Left lung (tissue), 10 donors: ENCODE data around the gene NAA15. TPM values are rescaled to one million over a fixed set of nuclear protein-coding genes. Genes with fewer than 3 reads are reported as not detected.
"Not testable (repeated sequence)": the region's sequence is repeated elsewhere in the genome, so short reads cannot be mapped to it uniquely, and the experiment has no call there.

ENCODE experiments used
- ATAC-seq: fragments of 200-7000 bp; cut with Tn5 transposase; one replicate; pipeline ENCODE4 v1.9.1; 2020; ENCODE audit warnings: moderate library complexity
- DNase-seq, 4 donors: peaks; one replicate each; pipeline ENCODE4 v3.0.0-alpha.2; 2013 to 2020
- H3K27ac ChIP-seq, 2 donors: fragments of 200-600 bp; sonication (generic) in 1 of 2; one replicate each; pipeline versions ENCODE4 v1.5.0 to v1.8.0; 2020 to 2021
- H3K27me3 ChIP-seq, 2 donors: fragments of 200-600 bp; sonication (generic) in 1 of 2; one replicate each; pipeline versions ENCODE4 v1.5.0 to v1.8.0; 2020 to 2021
- H3K36me3 ChIP-seq, 2 donors: fragments of 200-600 bp; sonication (generic) in 1 of 2; one replicate each; pipeline versions ENCODE4 v1.5.0 to v1.8.0; 2020 to 2021
- H3K4me1 ChIP-seq, 2 donors: fragments of 200-600 bp; one replicate each; pipeline ENCODE4 v1.8.0; 2021
- H3K4me3 ChIP-seq, 2 donors: fragments of 200-600 bp; sonication (generic) in 1 of 2; one replicate each; pipeline versions ENCODE4 v1.5.0 to v1.8.0; 2020 to 2021; ENCODE audit warnings: mild to moderate bottlenecking in 1 of 2
- H3K9me3 ChIP-seq, 2 donors: fragments of 200-600 bp; sonication (generic) in 1 of 2; one replicate each; pipeline versions ENCODE4 v1.5.0 to v1.8.0; 2020 to 2021
- CTCF ChIP-seq, 2 donors: fragments of 200-600 bp; sonication (generic) in 1 of 2; IDR thresholded peaks; one replicate each; pipeline versions ENCODE4 v1.5.0 to v1.8.0; 2021; ENCODE audit warnings: antibody characterized with exemption in 2 of 2
- intact Hi-C, 2 donors: fragments of 100-400 bp; cut with DNase I; formaldehyde crosslinking; loops; one replicate each; pipeline versions ENCODE4 v1.11.2 to v1.14.2; 2022
- polyA plus RNA-seq, 6 donors: library from polyadenylated mRNA; unstranded; fragments of 120-200 nt; gene quantifications; one replicate each; pipeline ENCODE4 v1.2.1, GENCODE V29; 2013; ENCODE audit not compliant: insufficient read length in 6 of 6
- total RNA-seq, 2 donors: library from RNA; stranded (reverse); fragmentation: NEBNext Ultra II Directional; extraction: Animal tissue kit (Norgen Biotek cat#: 25700); gene quantifications; one replicate each; pipeline ENCODE4 v1.2.1, GENCODE V29; 2021
- donor health status: DM: no; HTN: yes; CAD: no.
- donor health status: DM: no; HTN: no; CAD: no.

NAA15 gene
- total and polyA plus RNA-seq, 8 donors, result 30.0 to 49.6 (median 32.8) TPM

DNA sequence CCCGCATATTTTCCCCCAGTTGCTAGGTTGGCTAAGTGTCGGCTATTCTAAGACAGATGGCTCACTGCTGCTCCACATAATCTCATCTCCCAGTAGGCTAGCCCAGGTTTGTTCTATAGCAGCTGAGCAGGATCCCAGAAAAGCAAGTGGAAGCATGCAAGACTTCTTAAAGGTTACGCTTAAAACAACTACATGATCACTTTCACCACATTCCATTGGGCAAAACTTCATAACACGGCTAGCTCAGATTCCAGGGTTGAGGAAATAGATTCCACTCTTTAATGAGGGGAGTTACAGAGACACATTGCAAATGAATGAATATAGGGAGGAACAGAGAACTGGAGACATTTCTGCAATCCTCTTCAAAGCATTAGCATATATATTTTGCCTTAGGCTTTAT is 139.7 kb downstream of the NAA15 start:
- H3K27me3 ChIP-seq, result no peaks in the 10 kb centered on the region
- DNase-seq (no peak), ATAC-seq (no peak)
- peaks cover 0 to 15% of the 10 kb centered on the region in 2 donors for H3K36me3 ChIP-seq
- H3K27ac ChIP-seq, result no peak overlapping the region
- no peaks in the 10 kb centered on the region for H3K4me1 ChIP-seq
- intact Hi-C loops, result no loop called here
- peaks cover 0 to 29% of the 10 kb centered on the region in 2 donors for H3K9me3 ChIP-seq
- no peak overlapping the region for H3K4me3 ChIP-seq
- no peak for TF ChIP-seq CTCF (IDR thresholded peaks at IDR 0.05)

GRCh38 chr4:139443661-139444060 is 142.4 kb downstream of the NAA15 start:
- peaks cover 0 to 13% of the 10 kb centered on the region in 2 donors for H3K9me3 ChIP-seq
- ATAC-seq, result no peak
- H3K4me1 ChIP-seq, result no peaks in the 10 kb centered on the region
- intact Hi-C loops, result no loop called here
- H3K4me3 ChIP-seq, result no peak overlapping the region
- no peak for TF ChIP-seq CTCF (IDR thresholded peaks at IDR 0.05)
- no peak overlapping the region for H3K27ac ChIP-seq
- no peak for DNase-seq
- peaks cover 0 to 5% of the 10 kb centered on the region in 2 donors for H3K36me3 ChIP-seq
- H3K27me3 ChIP-seq, result no peaks in the 10 kb centered on the region

DNA sequence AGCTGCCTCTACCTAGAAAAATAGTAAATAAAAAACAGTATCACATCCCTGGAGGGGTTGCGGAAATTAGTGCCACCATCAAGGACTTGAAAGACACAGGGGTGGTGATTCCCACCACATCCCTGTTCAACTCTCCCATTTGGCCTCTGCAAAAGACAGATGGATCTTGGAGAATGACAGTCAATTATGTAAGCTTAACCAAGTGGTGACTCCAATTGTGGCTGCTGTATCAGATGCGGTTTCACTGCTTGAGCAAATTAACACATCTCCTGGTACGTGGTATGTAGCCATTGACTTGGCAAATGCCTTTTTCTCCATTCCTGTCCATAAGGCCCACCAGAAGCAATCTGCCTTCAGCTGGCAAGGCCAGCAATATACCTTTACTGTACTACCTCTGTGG is 143.6 kb downstream of the NAA15 start:
- DNase-seq, intact Hi-C loops, H3K27ac ChIP-seq, H3K4me1 ChIP-seq, ATAC-seq, H3K27me3 ChIP-seq, H3K36me3 ChIP-seq, H3K4me3 ChIP-seq, H3K9me3 ChIP-seq: not testable (repeated sequence)

DNA sequence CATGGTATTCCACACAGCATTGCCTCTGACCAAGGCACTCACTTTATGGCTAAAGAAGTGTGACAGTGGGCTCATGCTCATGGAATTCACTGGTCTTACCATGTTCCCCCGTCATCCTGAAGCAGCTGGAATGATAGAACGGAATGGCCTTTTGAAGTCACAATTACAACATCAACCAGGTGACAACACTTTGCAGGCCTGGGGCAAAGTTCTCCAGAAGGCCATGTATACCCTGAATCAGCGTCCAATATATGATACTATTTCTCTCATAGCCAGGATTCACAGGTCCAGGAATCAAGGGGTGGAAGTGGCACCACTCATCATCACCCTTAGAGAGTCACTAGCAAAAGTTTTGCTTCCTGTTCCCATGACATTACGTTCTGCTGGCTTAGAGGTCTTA is 145.8 kb downstream of the NAA15 start:
- H3K27ac ChIP-seq, intact Hi-C loops, H3K9me3 ChIP-seq, H3K27me3 ChIP-seq, H3K4me1 ChIP-seq, DNase-seq, ATAC-seq, H3K4me3 ChIP-seq, H3K36me3 ChIP-seq: not testable (repeated sequence)

GRCh38 chr4:139450586-139450985 is 149.3 kb downstream of the NAA15 start:
- Histone ChIP-seq H3K9me3 (no peaks in the 10 kb centered on the region), H3K27me3 (no peaks in the 10 kb centered on the region), H3K27ac (no peak overlapping the region), H3K4me1 (peaks cover 10 to 21% of the 10 kb centered on the region in 2 donors), H3K36me3 (no peaks in the 10 kb centered on the region), H3K4me3 (no peak overlapping the region)
- DNase-seq (no peak), ATAC-seq (no peak)
- no peak for TF ChIP-seq CTCF (IDR thresholded peaks at IDR 0.05)
- intact Hi-C loops, result no loop called here

- ATAC-seq, result no peak
Observed at GRCh38 chr4:139451997-139452396, 150.7 kb downstream of the NAA15 start.

More at GRCh38 chr4:139451997-139452396, 150.7 kb downstream of the NAA15 start:
- intact Hi-C loops, result no loop called here
- peak overlapping the region in 1 of 2 donors; percentile 87 for H3K4me3 ChIP-seq
- H3K27me3 ChIP-seq, result no peaks in the 10 kb centered on the region
- peak overlapping the region; percentile 96 to 97 for H3K27ac ChIP-seq
- DNase-seq, result no peak
- TF ChIP-seq CTCF (IDR thresholded peaks at IDR 0.05), result no peak
- no peaks in the 10 kb centered on the region for H3K9me3 ChIP-seq
- peaks cover 20 to 34% of the 10 kb centered on the region in 2 donors for H3K4me1 ChIP-seq
- no peaks in the 10 kb centered on the region for H3K36me3 ChIP-seq
